Trophoblast cell (in vitro differentiated cells and primary cell): Measurements from ENCODE around the gene DDX5. TPM values are rescaled to one million over a fixed set of nuclear protein-coding genes. Genes with fewer than 3 reads are reported as not detected.

Experiments
- DNase-seq, 2 donors: peaks; one replicate each; pipeline ENCODE4 v3.0.0-alpha.2; 2016
- H2AFZ ChIP-seq: 2 replicates; pipeline ENCODE4 v1.6.1; 2013; ENCODE audit warnings: low read length, moderate library complexity, mild to moderate bottlenecking; ENCODE audit not compliant: insufficient read depth, poor library complexity
- H2AK5ac ChIP-seq: 2 replicates; pipeline ENCODE4 v1.6.1; 2013; ENCODE audit warnings: mild to moderate bottlenecking, low read length
- H2BK120ac ChIP-seq: 2 replicates; pipeline ENCODE4 v1.6.1; 2013; ENCODE audit warnings: low read length, mild to moderate bottlenecking, moderate library complexity; ENCODE audit not compliant: insufficient read depth, poor library complexity
- H2BK12ac ChIP-seq: 2 replicates; pipeline ENCODE4 v1.6.1; 2013; ENCODE audit warnings: mild to moderate bottlenecking, low read length, moderate library complexity
- H2BK5ac ChIP-seq: 2 replicates; pipeline ENCODE4 v1.6.1; 2013; ENCODE audit warnings: low read length, low read depth, moderate library complexity, mild to moderate bottlenecking; ENCODE audit not compliant: poor library complexity
- H3K14ac ChIP-seq: 2 replicates; pipeline ENCODE4 v1.6.1; 2013; ENCODE audit warnings: mild to moderate bottlenecking, low read length
- H3K18ac ChIP-seq: 2 replicates; pipeline ENCODE4 v1.6.1; 2013; ENCODE audit warnings: mild to moderate bottlenecking, low read length
- H3K23ac ChIP-seq: 2 replicates; pipeline ENCODE4 v1.6.1; 2013; ENCODE audit warnings: low read length
- H3K27ac ChIP-seq: 2 replicates; pipeline ENCODE4 v1.5.1; 2013; ENCODE audit warnings: low read depth, mild to moderate bottlenecking, inconsistent platforms, low read length, moderate library complexity
- H3K27me3 ChIP-seq: 2 replicates; pipeline ENCODE4 v1.6.1; 2013; ENCODE audit warnings: inconsistent platforms, mild to moderate bottlenecking, low read length, moderate library complexity; ENCODE audit not compliant: insufficient read depth
- H3K36me3 ChIP-seq, 2 experiments: 1 replicate in 1 of 2; 2 replicates in 1 of 2; pipeline ENCODE4 v1.6.1; 2013; ENCODE audit warnings: low read length in 2 of 2, mild to moderate bottlenecking in 2 of 2, moderate library complexity in 1 of 2; ENCODE audit not compliant: insufficient read depth in 2 of 2, control insufficient read depth in 1 of 2
- H3K4ac ChIP-seq: 2 replicates; pipeline ENCODE4 v1.6.1; 2013; ENCODE audit warnings: low read depth, mild to moderate bottlenecking, low read length, moderate library complexity
- H3K4me1 ChIP-seq, 2 experiments: 1 replicate in 1 of 2; 2 replicates in 1 of 2; pipeline ENCODE4 v1.6.1; 2013; ENCODE audit warnings: low read length in 2 of 2, mild to moderate bottlenecking in 2 of 2, moderate library complexity in 1 of 2; ENCODE audit not compliant: insufficient read depth in 2 of 2, control insufficient read depth in 1 of 2
- H3K4me2 ChIP-seq: 2 replicates; pipeline ENCODE4 v1.6.1; 2013; ENCODE audit warnings: inconsistent platforms, mild to moderate bottlenecking, low read length, moderate library complexity
- H3K4me3 ChIP-seq: 2 replicates; pipeline ENCODE4 v1.5.1; 2013; ENCODE audit warnings: mild to moderate bottlenecking, low read depth, low read length, inconsistent platforms
- H3K79me1 ChIP-seq: one replicate; pipeline ENCODE4 v1.6.1; 2013; ENCODE audit warnings: low read length
- H3K79me2 ChIP-seq: 2 replicates; pipeline ENCODE4 v1.6.1; 2013; ENCODE audit warnings: low read length, mild to moderate bottlenecking; ENCODE audit not compliant: control insufficient read depth, insufficient read depth, poor library complexity
- H3K9ac ChIP-seq: 2 replicates; pipeline ENCODE4 v1.6.1; 2013; ENCODE audit warnings: mild to moderate bottlenecking, low read length
- H3K9me3 ChIP-seq: 2 replicates; pipeline ENCODE4 v1.6.1; 2013; ENCODE audit warnings: low read depth, mild to moderate bottlenecking, control low read depth, inconsistent platforms, low read length; ENCODE audit not compliant: insufficient read depth
- H4K12ac ChIP-seq: 2 replicates; pipeline ENCODE4 v1.6.1; 2013; ENCODE audit warnings: low read depth, mild to moderate bottlenecking, low read length, moderate library complexity
- H4K8ac ChIP-seq: 2 replicates; pipeline ENCODE4 v1.6.1; 2013; ENCODE audit warnings: low read depth, mild to moderate bottlenecking, low read length, moderate library complexity
- H4K91ac ChIP-seq: one replicate; pipeline ENCODE4 v1.6.1; 2013; ENCODE audit warnings: low read depth, mild to moderate bottlenecking, low read length, moderate library complexity
- WGBS: extraction: QIAGEN DNeasy Blood & Tissue Kit; methylation state at CpG from one replicate; pipeline ENCODE4 v1.1.7; 2013; ENCODE audit warnings: missing lambda C conversion rate; ENCODE audit not compliant: insufficient read length, insufficient coverage; ENCODE audit errors: extremely low coverage; 5-methylcytosine and 5-hydroxymethylcytosine counted together
- polyA plus RNA-seq: library from polyadenylated mRNA; stranded (reverse); fragments of 200-250 nt; gene quantifications from 2 replicates; pipeline ENCODE4 v1.2.3, GENCODE V29; 2013

The DDX5 gene
- 580 and 586 TPM in 2 replicates for polyA plus RNA-seq

- Histone ChIP-seq H3K23ac (no peak within 1 kb of the TSS), H3K27me3 (no peaks in the 10 kb centered on the region), H4K8ac (peak within 1 kb of the TSS; percentile 87), H3K4me1 (no peaks in the 10 kb centered on the region), H3K9ac (peak within 1 kb of the TSS; percentile 94), H3K79me1 (peaks cover 13% of the 10 kb centered on the region), H4K12ac (peak within 1 kb of the TSS; percentile 79), H3K36me3 (peaks cover 15 to 35% of the 10 kb centered on the region in 2 experiments), H3K4me2 (peak within 1 kb of the TSS; percentile 65), H2BK120ac (peak within 1 kb of the TSS; percentile 83), H4K91ac (peak within 1 kb of the TSS; percentile 93), H3K27ac (peak within 1 kb of the TSS; percentile 80), H3K4ac (peak within 1 kb of the TSS; percentile 97), H3K4me3 (peak within 1 kb of the TSS; percentile 96), H3K14ac (peak within 1 kb of the TSS; percentile 99), H2AFZ (peak within 1 kb of the TSS; percentile 67), H3K9me3 (no peaks in the 10 kb centered on the region), H3K18ac (peak within 1 kb of the TSS; percentile 81), H2BK12ac (peak within 1 kb of the TSS; percentile 10), H2AK5ac (peak within 1 kb of the TSS; percentile 96), H2BK5ac (peak within 1 kb of the TSS; percentile 73), H3K79me2 (peaks cover 20% of the 10 kb centered on the region)
- no CpG with 5 or more reads among the region's 31 CpGs for WGBS
- peak; percentile 99 for DNase-seq
Observed at GRCh38 chr17:64506201-64506575, at the start of gene DDX5. TSS of gene DDX5 (minus strand) at chr17:64506289. CDS start at chr17:64506119, 170 bp downstream.

- Histone ChIP-seq H4K12ac (no peak overlapping the region), H3K18ac (no peak overlapping the region), H3K9me3 (no peaks in the 10 kb centered on the region), H3K4me2 (no peak overlapping the region), H2AFZ (no peak overlapping the region), H3K36me3 (peaks cover 21 to 23% of the 10 kb centered on the region in 2 experiments), H3K4ac (no peak overlapping the region), H3K4me1 (no peaks in the 10 kb centered on the region), H3K23ac (no peak overlapping the region), H3K27me3 (no peaks in the 10 kb centered on the region), H3K79me1 (no peaks in the 10 kb centered on the region), H2AK5ac (no peak overlapping the region), H2BK120ac (no peak overlapping the region), H4K8ac (no peak overlapping the region), H3K27ac (no peak overlapping the region), H3K79me2 (no peaks in the 10 kb centered on the region), H2BK5ac (no peak overlapping the region), H3K14ac (no peak overlapping the region), H3K4me3 (no peak overlapping the region), H4K91ac (no peak overlapping the region), H3K9ac (no peak overlapping the region), H2BK12ac (no peak overlapping the region)
- WGBS: no CpG with 5 or more reads among the region's 4 CpGs
- no peak for DNase-seq
Observed at GRCh38 chr17:64555281-64555680, 49.2 kb upstream of the DDX5 start.

GRCh38 chr17:64554028-64554637 is 48.0 kb upstream of the DDX5 start:
- no peak for DNase-seq
- H3K23ac ChIP-seq: no peak overlapping the region
- no peaks in the 10 kb centered on the region for H3K4me1 ChIP-seq
- H4K8ac ChIP-seq: no peak overlapping the region
- no peak overlapping the region for H4K12ac ChIP-seq
- H3K4me2 ChIP-seq: no peak overlapping the region
- no peak overlapping the region for H2AFZ ChIP-seq
- H2BK5ac ChIP-seq: no peak overlapping the region
- no peaks in the 10 kb centered on the region for H3K9me3 ChIP-seq
- H2AK5ac ChIP-seq: no peak overlapping the region
- no peak overlapping the region for H4K91ac ChIP-seq
- no peaks in the 10 kb centered on the region for H3K79me1 ChIP-seq
- H3K27me3 ChIP-seq: no peaks in the 10 kb centered on the region
- no peak overlapping the region for H3K27ac ChIP-seq
- H3K36me3 ChIP-seq: peaks cover 17 to 21% of the 10 kb centered on the region in 2 experiments
- H3K9ac ChIP-seq: peak overlapping the region; percentile 49
- no peak overlapping the region for H2BK12ac ChIP-seq
- H3K4ac ChIP-seq: no peak overlapping the region
- no peak overlapping the region for H3K14ac ChIP-seq
- H3K79me2 ChIP-seq: no peaks in the 10 kb centered on the region
- H3K18ac ChIP-seq: no peak overlapping the region
- H3K4me3 ChIP-seq: no peak overlapping the region
- no peak overlapping the region for H2BK120ac ChIP-seq

GRCh38 chr17:64551461-64551860 is 45.4 kb upstream of the DDX5 start:
- no peaks in the 10 kb centered on the region for H3K79me1 ChIP-seq
- no peak for DNase-seq
- H3K4me2 ChIP-seq: no peak overlapping the region
- H4K8ac ChIP-seq: no peak overlapping the region
- H3K9ac ChIP-seq: no peak overlapping the region
- no peak overlapping the region for H3K27ac ChIP-seq
- H4K91ac ChIP-seq: no peak overlapping the region
- no peak overlapping the region for H3K14ac ChIP-seq
- H3K79me2 ChIP-seq: no peaks in the 10 kb centered on the region
- no peak overlapping the region for H3K23ac ChIP-seq
- H3K27me3 ChIP-seq: no peaks in the 10 kb centered on the region
- peaks cover 15 to 33% of the 10 kb centered on the region in 2 experiments for H3K36me3 ChIP-seq
- no peak overlapping the region for H3K4ac ChIP-seq
- no peak overlapping the region for H3K18ac ChIP-seq
- no peak overlapping the region for H2BK5ac ChIP-seq
- no peaks in the 10 kb centered on the region for H3K9me3 ChIP-seq
- H4K12ac ChIP-seq: no peak overlapping the region
- H2AFZ ChIP-seq: no peak overlapping the region
- WGBS: no CpG with 5 or more reads among the region's 5 CpGs
- no peak overlapping the region for H3K4me3 ChIP-seq
- H3K4me1 ChIP-seq: no peaks in the 10 kb centered on the region
- no peak overlapping the region for H2AK5ac ChIP-seq
- no peak overlapping the region for H2BK12ac ChIP-seq
- H2BK120ac ChIP-seq: no peak overlapping the region
